Measurements from ENCODE around the gene ST6GALNAC4. TPM values are rescaled to one million over a fixed set of nuclear protein-coding genes. Genes with fewer than 3 reads are reported as not detected.

Gene ST6GALNAC4
- total and polyA plus RNA-seq, 3 donors from 2014 or later = 10.3 to 24.7 (median 18.8) TPM

GRCh38 chr9:127869310-127870152, 47.3 kb downstream of the ST6GALNAC4 start:
- peak; percentile 75 to 94 (median 92) for TF ChIP-seq CTCF (IDR thresholded peaks at IDR 0.05)
- TF ChIP-seq POLR2A (IDR thresholded peaks at IDR 0.05) = no peak
- WGBS, 2 donors = 44 to 70% methylated on average over 13 to 18 of the region's 18 CpGs
- intact Hi-C loops (cut with DNase I; ENCODE audit: low total_unique reads) = loop anchor here (10.0 kb wide), 2 partner anchors 85 to 135 kb away; partner anchors contain the start of genes CDK9 and TOR2A
- Histone ChIP-seq H3K36me3 (ENCODE audit: low read depth, missing control alignments) (no peaks in the 10 kb centered on the region), H3K27me3 (no peaks in the 10 kb centered on the region), H3K27ac (peak overlapping the region in 1 of 2 donors; percentile 83), H3K4me3 (no peak overlapping the region), H3K9me3 (no peaks in the 10 kb centered on the region), H3K4me1 (peaks cover 44% of the 10 kb centered on the region)
- DNase-seq = peak; percentile 92

- intact Hi-C loops (cut with DNase I; ENCODE audit: low total_unique reads) = loop anchor here (10.0 kb wide), 1 partner anchor 84 kb away; the partner anchor contains the start of gene CDK9
- 82% methylated on average over 12 to 18 of the region's 18 CpGs for WGBS, 2 donors
- Histone ChIP-seq H3K4me3 (no peak overlapping the region), H3K27ac (peak overlapping the region; percentile 20 to 83), H3K4me1 (peaks cover 33% of the 10 kb centered on the region), H3K9me3 (no peaks in the 10 kb centered on the region), H3K36me3 (ENCODE audit: low read depth, missing control alignments) (no peaks in the 10 kb centered on the region), H3K27me3 (no peaks in the 10 kb centered on the region)
- no peak for DNase-seq
- TF ChIP-seq CTCF (IDR thresholded peaks at IDR 0.05) (no peak), POLR2A (IDR thresholded peaks at IDR 0.05) (no peak)
Measured at GRCh38 chr9:127868278-127868902, 48.5 kb downstream of the ST6GALNAC4 start.

- Histone ChIP-seq H3K4me3 (no peak overlapping the region), H3K27me3 (no peaks in the 10 kb centered on the region), H3K4me1 (peaks cover 34% of the 10 kb centered on the region), H3K9me3 (no peaks in the 10 kb centered on the region), H3K36me3 (ENCODE audit: low read depth, missing control alignments) (no peaks in the 10 kb centered on the region), H3K27ac (peak overlapping the region; percentile 20 to 83)
- 54% methylated on average over 14 to 30 of the region's 30 CpGs for WGBS, 2 donors
- intact Hi-C loops (cut with DNase I; ENCODE audit: low total_unique reads) = loop anchor here (10.0 kb wide), 1 partner anchor 83 kb away; the partner anchor contains the start of gene CDK9
- peak; percentile 72 for DNase-seq
- no peak for TF ChIP-seq POLR2A (IDR thresholded peaks at IDR 0.05)
- no peak for TF ChIP-seq CTCF (IDR thresholded peaks at IDR 0.05)
Measured at GRCh38 chr9:127867356-127868277, 49.2 kb downstream of the ST6GALNAC4 start.

- peak overlapping the region in 1 of 2 donors; percentile 64 for H3K27ac ChIP-seq
- TF ChIP-seq CTCF (IDR thresholded peaks at IDR 0.05) (no peak), POLR2A (IDR thresholded peaks at IDR 0.05) (no peak)
- no peak for DNase-seq
- intact Hi-C loops (cut with DNase I; ENCODE audit: low total_unique reads) = loop anchor here (10.0 kb wide), 1 partner anchor 82 kb away; the partner anchor contains the start of gene CDK9
- H3K27me3 ChIP-seq = no peaks in the 10 kb centered on the region
- H3K4me1 ChIP-seq = peaks cover 45% of the 10 kb centered on the region
- H3K4me3 ChIP-seq = no peak overlapping the region
- H3K9me3 ChIP-seq = no peaks in the 10 kb centered on the region
- H3K36me3 ChIP-seq (ENCODE audit: low read depth, missing control alignments) = no peaks in the 10 kb centered on the region
- WGBS, 2 donors = 65 to 67% methylated on average over 12 to 13 of the region's 13 CpGs
Measured at GRCh38 chr9:127866535-127866934, 50.3 kb downstream of the ST6GALNAC4 start.
